Measurements from ENCODE around the gene LIPC.

LIPC gene

GRCh38 chr15:58611731-58612676 lies 180.2 kb downstream of the LIPC start:
- no peak overlapping the region for H3K4me3 ChIP-seq (ENCODE audit: insufficient read depth, low read depth, low read length, poor library complexity, severe bottlenecking)
- H3K4me1 ChIP-seq (ENCODE audit: control insufficient read depth, insufficient read depth, low read length, poor library complexity, severe bottlenecking) = no peaks in the 10 kb centered on the region
- H3K27me3 ChIP-seq (replicated peaks; ENCODE audit: control insufficient read depth, insufficient read depth, low read length, poor library complexity, severe bottlenecking) = no peaks in the 10 kb centered on the region
- H3K27ac ChIP-seq (ENCODE audit: insufficient read depth, low read length, poor library complexity, severe bottlenecking) = no peak overlapping the region
- H3K36me3 ChIP-seq (ENCODE audit: control insufficient read depth, insufficient read depth, low read length) = peaks cover 10% of the 10 kb centered on the region
- no peaks in the 10 kb centered on the region for H3K9me3 ChIP-seq (ENCODE audit: control insufficient read depth, low read length)
- no peak for DNase-seq

GRCh38 chr15:58616171-58616570 lies 184.4 kb downstream of the LIPC start:
- Histone ChIP-seq H3K36me3 (ENCODE audit: control insufficient read depth, insufficient read depth, low read length) (peaks cover 6% of the 10 kb centered on the region), H3K9me3 (ENCODE audit: control insufficient read depth, low read length) (no peaks in the 10 kb centered on the region), H3K27me3 (replicated peaks; ENCODE audit: control insufficient read depth, insufficient read depth, low read length, poor library complexity, severe bottlenecking) (no peaks in the 10 kb centered on the region), H3K4me3 (ENCODE audit: insufficient read depth, low read depth, low read length, poor library complexity, severe bottlenecking) (no peak overlapping the region), H3K4me1 (ENCODE audit: control insufficient read depth, insufficient read depth, low read length, poor library complexity, severe bottlenecking) (peaks cover 2% of the 10 kb centered on the region), H3K27ac (ENCODE audit: insufficient read depth, low read length, poor library complexity, severe bottlenecking) (no peak overlapping the region)
- DNase-seq = no peak

All from effector memory CD4-positive, alpha-beta T cell (primary cell).